AG20443 (cell line): ENCODE data around the gene NPAS1.

ENCODE experiments used
- DNase-seq: peaks from one replicate; pipeline ENCODE4 v3.0.0; 2012; ENCODE audit warnings: low spot score, mixed read lengths

Gene NPAS1

DNA sequence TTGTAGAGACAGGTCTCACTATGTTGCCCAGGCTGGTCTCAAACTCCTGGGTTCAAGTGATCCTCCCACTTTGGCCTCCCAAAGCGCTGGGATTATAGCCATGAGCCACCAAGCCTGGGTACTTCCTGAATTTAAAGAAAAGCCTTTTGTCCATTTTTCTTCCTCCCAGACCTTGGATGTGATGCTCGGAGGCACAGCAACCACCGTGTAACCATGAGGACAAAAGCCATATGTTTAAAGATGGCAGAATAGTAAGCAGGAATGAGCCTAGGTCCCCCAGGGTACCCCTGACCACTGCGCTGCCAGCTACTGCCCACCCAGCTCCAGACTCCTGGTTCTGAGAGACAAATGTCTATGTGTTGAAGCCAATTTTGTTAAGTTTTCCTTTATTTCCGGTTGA lies 62.9 kb downstream of the NPAS1 start:
- no peak for DNase-seq

DNA sequence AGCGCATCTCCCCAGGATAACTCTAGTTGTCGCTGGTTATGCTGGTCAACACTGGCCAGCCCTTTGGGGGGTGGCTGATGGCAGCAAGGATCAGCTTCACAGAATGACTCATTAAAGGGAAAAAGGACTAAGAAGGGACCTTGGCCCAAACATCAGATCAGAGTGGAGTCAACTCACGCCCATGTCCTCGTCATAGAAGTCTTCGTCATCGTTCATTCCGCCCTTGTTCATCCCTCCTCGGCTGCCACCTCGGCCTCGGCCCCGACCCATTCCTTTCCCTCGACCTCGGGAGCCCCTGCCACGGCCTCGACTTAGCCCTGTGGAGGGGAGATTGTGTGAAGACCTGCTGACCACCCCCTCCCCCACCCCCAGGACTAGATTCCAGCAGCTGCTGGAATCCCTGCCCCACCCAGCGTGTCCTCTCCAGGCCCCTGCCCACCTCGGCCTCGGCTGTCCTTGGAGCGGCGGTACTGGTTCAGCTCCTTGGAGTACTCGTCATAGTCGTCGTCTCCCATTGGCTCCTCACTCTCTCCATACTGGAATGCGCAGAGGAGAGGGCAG lies 65.3 kb downstream of the NPAS1 start:
- no peak for DNase-seq

DNA sequence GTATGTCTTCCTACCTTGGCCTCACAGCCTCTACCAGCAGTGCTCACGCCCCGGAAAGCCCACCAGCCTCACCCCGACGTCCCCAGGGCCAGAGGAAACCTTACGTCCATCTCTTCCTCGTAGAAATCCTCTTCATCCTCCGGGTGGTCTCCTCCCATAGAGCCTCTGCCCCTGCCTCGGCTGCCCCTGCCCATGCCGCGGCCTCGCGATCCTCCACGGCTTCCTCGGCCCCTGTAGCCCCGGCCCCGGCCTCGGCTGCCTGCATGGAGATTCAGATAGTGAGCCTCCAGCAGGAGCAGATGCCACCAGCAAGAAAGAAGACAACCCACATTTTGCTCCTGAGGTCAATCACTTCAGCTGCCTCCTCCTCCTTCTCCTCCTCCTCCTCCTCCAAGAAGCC lies 66.6 kb downstream of the NPAS1 start:
- DNase-seq: no peak

DNA sequence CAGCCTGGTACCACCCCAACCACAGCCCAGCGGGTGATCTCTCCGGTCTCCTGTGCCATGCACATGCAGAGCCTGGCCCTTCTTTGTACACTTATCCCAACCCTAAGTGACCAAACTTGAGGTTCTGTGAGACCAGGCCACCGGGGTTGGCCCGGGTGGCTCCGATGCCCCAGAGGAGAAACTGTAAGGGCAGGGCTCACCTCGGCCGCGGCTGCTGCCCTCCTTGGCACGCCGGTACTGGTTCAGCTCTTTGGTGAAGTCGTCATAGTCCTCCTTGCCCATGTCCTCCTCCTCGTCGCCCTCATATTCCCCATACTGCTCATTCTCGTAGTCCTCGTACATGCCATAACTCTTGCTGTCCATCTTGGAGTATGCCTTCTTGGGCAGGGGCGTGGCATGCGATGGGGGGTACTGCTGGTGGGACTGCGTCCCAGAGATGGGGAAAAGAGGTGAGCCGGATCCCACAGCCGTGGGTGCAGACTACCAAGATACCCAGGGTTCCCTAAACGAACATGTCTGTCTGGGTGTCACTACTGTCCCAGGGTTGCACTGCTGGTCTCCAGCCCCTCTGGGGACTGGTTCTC lies 70.2 kb downstream of the NPAS1 start:
- DNase-seq: no peak

DNA sequence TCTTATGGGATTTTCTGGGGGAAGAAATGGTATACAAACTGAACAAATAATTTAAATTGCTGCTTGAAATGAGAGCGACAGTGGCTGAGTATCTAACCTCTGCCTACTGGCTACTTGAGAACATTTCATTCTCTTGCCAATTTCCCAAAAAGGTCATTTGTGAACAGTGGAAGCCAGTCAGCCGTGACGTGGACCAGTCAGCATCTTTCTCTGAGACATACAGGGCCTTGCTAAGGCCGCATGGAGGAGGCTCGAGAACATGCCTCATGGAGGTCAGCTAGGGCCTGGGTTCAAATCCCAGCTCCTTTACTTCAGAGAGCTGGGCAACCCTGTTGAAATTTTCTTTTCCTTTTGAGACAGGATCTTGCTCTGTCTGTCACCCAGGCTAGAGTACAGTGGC lies 73.6 kb downstream of the NPAS1 start:
- no peak for DNase-seq

DNA sequence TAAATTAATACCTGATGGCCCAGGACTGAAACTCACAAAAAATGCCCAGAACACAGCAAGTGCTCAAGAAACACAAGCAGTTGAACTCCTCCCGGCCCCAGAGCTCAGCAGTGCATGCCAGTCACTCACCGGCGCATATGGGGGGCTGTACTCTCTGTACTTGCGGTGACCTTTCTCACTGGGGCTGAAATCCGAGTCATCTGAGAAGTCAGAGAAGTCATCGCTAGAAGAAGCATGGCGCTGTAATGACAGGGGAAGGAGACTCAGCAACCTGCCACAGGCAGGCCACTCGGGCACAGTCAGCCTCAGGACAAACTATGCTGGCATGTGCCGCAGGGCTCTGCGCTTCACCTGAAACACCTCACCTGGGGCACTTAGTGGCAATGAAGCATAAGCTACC lies 74.2 kb downstream of the NPAS1 start:
- no peak for DNase-seq

DNA sequence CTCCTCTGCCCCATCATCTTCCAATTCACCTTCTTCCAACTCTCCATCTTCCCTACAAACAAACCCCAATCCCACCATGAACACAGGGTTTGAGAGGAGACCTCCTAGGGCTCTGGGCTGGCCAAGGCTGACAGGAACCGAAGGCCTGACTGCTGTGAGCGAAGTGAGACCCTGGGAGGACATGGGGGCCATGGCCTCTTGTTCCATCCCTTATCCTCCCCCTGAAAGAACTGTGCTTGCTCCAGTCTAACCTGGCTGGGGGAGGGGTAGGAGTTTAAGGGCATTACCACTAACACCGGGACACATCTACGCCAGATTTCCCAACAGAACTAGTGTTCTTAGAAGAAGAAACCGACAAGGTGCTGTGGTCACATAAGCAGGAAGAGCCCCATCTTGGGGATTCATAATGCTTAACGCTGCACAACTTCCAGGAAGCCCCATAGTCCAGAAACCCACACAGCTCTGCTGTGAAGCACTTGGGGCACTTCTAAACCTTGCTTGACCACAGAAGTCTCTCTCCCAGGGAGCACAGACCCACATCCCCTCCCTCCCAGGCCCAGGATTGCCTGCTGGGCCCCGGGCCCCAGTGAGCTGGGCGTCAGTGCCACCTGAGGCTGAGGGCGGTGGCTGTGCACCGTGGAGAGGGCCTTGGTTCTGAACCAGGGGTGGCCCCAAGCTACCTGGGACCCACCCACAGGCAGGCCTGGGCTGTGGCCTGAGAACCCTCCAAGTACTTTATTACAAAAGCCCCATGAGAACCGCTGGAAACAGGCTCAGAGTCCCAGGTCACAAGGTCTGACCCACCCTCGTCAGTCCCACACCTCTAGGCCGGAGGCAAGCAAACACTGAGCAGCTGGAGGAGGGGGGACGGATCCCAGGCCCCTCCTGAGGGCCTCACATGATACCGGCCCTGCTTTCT lies 75.2 kb downstream of the NPAS1 start:
- DNase-seq: no peak
